Large intestine (tissue), 3 donors: ENCODE data around the gene KIF26B. TPM values are rescaled to one million over a fixed set of nuclear protein-coding genes. Genes with fewer than 3 reads are reported as not detected.

ENCODE experiments used
- DNase-seq, 2 donors: peaks; one replicate each; pipeline versions ENCODE4 v3.0.0 to v3.0.0-alpha.2; 2013
- H3K27ac ChIP-seq: one replicate; pipeline ENCODE4 v1.5.1; 2013; ENCODE audit warnings: low read length
- H3K27me3 ChIP-seq: 2 replicates; pipeline ENCODE4 v1.6.1; 2013; ENCODE audit warnings: low read length; ENCODE audit not compliant: control insufficient read depth, insufficient read depth
- H3K36me3 ChIP-seq: 2 replicates; pipeline ENCODE4 v1.6.1; 2013; ENCODE audit warnings: low read length; ENCODE audit not compliant: control insufficient read depth, insufficient read depth
- H3K4me1 ChIP-seq: one replicate; pipeline ENCODE4 v1.6.1; 2013; ENCODE audit warnings: low read length; ENCODE audit not compliant: control insufficient read depth, insufficient read depth
- H3K4me3 ChIP-seq: one replicate; pipeline ENCODE4 v1.5.1; 2013; ENCODE audit warnings: low read length
- H3K9me3 ChIP-seq: one replicate; pipeline ENCODE4 v1.6.1; 2013; ENCODE audit warnings: mild to moderate bottlenecking, low read depth, low read length, moderate library complexity; ENCODE audit not compliant: control insufficient read depth
- WGBS: methylation state at CpG from one replicate; pipeline ENCODE4 v1.1.5; 2013; ENCODE audit warnings: low lambda C conversion rate; ENCODE audit not compliant: insufficient coverage; 5-methylcytosine and 5-hydroxymethylcytosine counted together
- polyA plus RNA-seq: library from polyadenylated mRNA; unstranded; fragments of 120-200 nt; gene quantifications from one replicate; pipeline ENCODE4 v1.2.1, GENCODE V29; 2013

KIF26B gene
- polyA plus RNA-seq, 1 donor, result 3.9 TPM

- Histone ChIP-seq H3K36me3 (no peaks in the 10 kb centered on the region), H3K9me3 (no peaks in the 10 kb centered on the region), H3K4me1 (peaks cover 10% of the 10 kb centered on the region), H3K27ac (no peak overlapping the region), H3K27me3 (no peaks in the 10 kb centered on the region), H3K4me3 (no peak overlapping the region)
- no CpG with 5 or more reads among the region's 21 CpGs for WGBS
- DNase-seq, result no peak
Observed at GRCh38 chr1:245365095-245366020, 210.6 kb downstream of the KIF26B start.

- Histone ChIP-seq H3K27ac (no peak overlapping the region), H3K4me3 (no peak overlapping the region), H3K36me3 (peaks cover 2% of the 10 kb centered on the region), H3K27me3 (no peaks in the 10 kb centered on the region), H3K4me1 (peaks cover 10% of the 10 kb centered on the region), H3K9me3 (no peaks in the 10 kb centered on the region)
- DNase-seq, result no peak
- WGBS, result no CpG with 5 or more reads among the region's 19 CpGs
Observed at GRCh38 chr1:245366886-245367285, 212.1 kb downstream of the KIF26B start.

GRCh38 chr1:245370175-245370825 lies 215.5 kb downstream of the KIF26B start:
- no peak for DNase-seq
- no peak overlapping the region for H3K4me3 ChIP-seq
- 97% methylated on average over 8 of the region's 15 CpGs for WGBS
- no peak overlapping the region for H3K27ac ChIP-seq
- no peaks in the 10 kb centered on the region for H3K27me3 ChIP-seq
- no peaks in the 10 kb centered on the region for H3K9me3 ChIP-seq
- H3K36me3 ChIP-seq, result peaks cover 2% of the 10 kb centered on the region
- H3K4me1 ChIP-seq, result peaks cover under 1% of the 10 kb centered on the region

GRCh38 chr1:245370905-245371581 lies 216.3 kb downstream of the KIF26B start:
- peaks cover 7% of the 10 kb centered on the region for H3K4me1 ChIP-seq
- peak in 1 of 2 donors; percentile 32 for DNase-seq
- 92% methylated on average over 2 of the region's 18 CpGs for WGBS

GRCh38 chr1:245373131-245373530 lies 218.3 kb downstream of the KIF26B start:
- no peak for DNase-seq
- Histone ChIP-seq H3K4me1 (peaks cover 12% of the 10 kb centered on the region), H3K4me3 (no peak overlapping the region), H3K27ac (no peak overlapping the region), H3K9me3 (no peaks in the 10 kb centered on the region), H3K36me3 (peaks cover 2% of the 10 kb centered on the region), H3K27me3 (no peaks in the 10 kb centered on the region)
- no CpG with 5 or more reads among the region's 4 CpGs for WGBS

More at GRCh38 chr1:245370905-245371581, 216.3 kb downstream of the KIF26B start:
- H3K27ac ChIP-seq, result no peak overlapping the region
- no peaks in the 10 kb centered on the region for H3K9me3 ChIP-seq
- H3K27me3 ChIP-seq, result no peaks in the 10 kb centered on the region
- peaks cover 2% of the 10 kb centered on the region for H3K36me3 ChIP-seq
- no peak overlapping the region for H3K4me3 ChIP-seq

GRCh38 chr1:245375789-245376460 lies 221.1 kb downstream of the KIF26B start:
- no CpG with 5 or more reads among the region's 12 CpGs for WGBS
- peaks cover 2% of the 10 kb centered on the region for H3K36me3 ChIP-seq
- no peak overlapping the region for H3K4me3 ChIP-seq
- H3K9me3 ChIP-seq, result no peaks in the 10 kb centered on the region
- H3K27ac ChIP-seq, result peak overlapping the region; percentile 78
- peak; percentile 73 to 84 for DNase-seq
- peaks cover 12% of the 10 kb centered on the region for H3K4me1 ChIP-seq
- no peaks in the 10 kb centered on the region for H3K27me3 ChIP-seq

GRCh38 chr1:245377854-245378253 lies 223.1 kb downstream of the KIF26B start:
- no peak for DNase-seq
- no CpG with 5 or more reads among the region's 5 CpGs for WGBS
- Histone ChIP-seq H3K9me3 (no peaks in the 10 kb centered on the region), H3K36me3 (no peaks in the 10 kb centered on the region), H3K4me3 (no peak overlapping the region), H3K4me1 (peaks cover 12% of the 10 kb centered on the region), H3K27ac (no peak overlapping the region), H3K27me3 (no peaks in the 10 kb centered on the region)

- no peaks in the 10 kb centered on the region for H3K27me3 ChIP-seq
- H3K27ac ChIP-seq, result no peak overlapping the region
- WGBS, result no CpG with 5 or more reads among the region's 2 CpGs
- DNase-seq, result no peak
- H3K4me1 ChIP-seq, result peaks cover 12% of the 10 kb centered on the region
- H3K9me3 ChIP-seq, result no peaks in the 10 kb centered on the region
- no peaks in the 10 kb centered on the region for H3K36me3 ChIP-seq
- H3K4me3 ChIP-seq, result no peak overlapping the region
Observed at GRCh38 chr1:245378311-245378722, 223.5 kb downstream of the KIF26B start.

GRCh38 chr1:245378745-245379144 lies 224.0 kb downstream of the KIF26B start:
- Histone ChIP-seq H3K4me1 (peaks cover 12% of the 10 kb centered on the region), H3K36me3 (no peaks in the 10 kb centered on the region), H3K27ac (no peak overlapping the region), H3K9me3 (no peaks in the 10 kb centered on the region), H3K4me3 (no peak overlapping the region), H3K27me3 (no peaks in the 10 kb centered on the region)
- DNase-seq, result no peak
- 100% methylated on average over 1 of the region's 5 CpGs for WGBS
